ENCODE measurements around the gene LRCH4. TPM values are rescaled to one million over a fixed set of nuclear protein-coding genes. Genes with fewer than 3 reads are reported as not detected.

LRCH4 gene
- polyA plus RNA-seq, 4 donors = 25.9 to 55.9 (median 47.4) TPM

GRCh38 chr7:100607111-100607510, 21.2 kb upstream of the LRCH4 start:
- no peak for DNase-seq (ENCODE audit: low read depth in 4 of 4, low spot score in 2 of 4)

GRCh38 chr7:100606313-100606712, 20.4 kb upstream of the LRCH4 start:
- no peak for DNase-seq (ENCODE audit: low read depth in 4 of 4, low spot score in 2 of 4)

- DNase-seq (ENCODE audit: low read depth in 4 of 4, low spot score in 2 of 4) = no peak
Observed at GRCh38 chr7:100604976-100605911, 19.3 kb upstream of the LRCH4 start.

GRCh38 chr7:100604028-100604975, 18.4 kb upstream of the LRCH4 start:
- no peak for DNase-seq (ENCODE audit: low read depth in 4 of 4, low spot score in 2 of 4)

GRCh38 chr7:100603726-100604027, 17.7 kb upstream of the LRCH4 start:
- DNase-seq (ENCODE audit: low read depth in 4 of 4, low spot score in 2 of 4) = no peak

GRCh38 chr7:100602889-100603725, 17.2 kb upstream of the LRCH4 start:
- no peak for DNase-seq (ENCODE audit: low read depth in 4 of 4, low spot score in 2 of 4)

- DNase-seq (ENCODE audit: low read depth in 4 of 4, low spot score in 2 of 4) = no peak
Observed at GRCh38 chr7:100600730-100601038, 14.8 kb upstream of the LRCH4 start.

- no peak for DNase-seq (ENCODE audit: low read depth in 4 of 4, low spot score in 2 of 4)
Observed at GRCh38 chr7:100599911-100600729, 14.2 kb upstream of the LRCH4 start.

- no peak for DNase-seq (ENCODE audit: low read depth in 4 of 4, low spot score in 2 of 4)
Observed at GRCh38 chr7:100598425-100598824, 12.5 kb upstream of the LRCH4 start.

GRCh38 chr7:100595188-100595587, 9.3 kb upstream of the LRCH4 start:
- DNase-seq (ENCODE audit: low read depth in 4 of 4, low spot score in 2 of 4) = no peak

GRCh38 chr7:100591596-100591995, 5.7 kb upstream of the LRCH4 start:
- DNase-seq (ENCODE audit: low read depth in 4 of 4, low spot score in 2 of 4) = no peak

- no peak for DNase-seq (ENCODE audit: low read depth in 4 of 4, low spot score in 2 of 4)
Observed at GRCh38 chr7:100590077-100590737, 4.3 kb upstream of the LRCH4 start.

- DNase-seq (ENCODE audit: low read depth in 4 of 4, low spot score in 2 of 4) = no peak
Observed at GRCh38 chr7:100589341-100589947, 3.5 kb upstream of the LRCH4 start.

GRCh38 chr7:100588438-100588837, 2.5 kb upstream of the LRCH4 start:
- no peak for DNase-seq (ENCODE audit: low read depth in 4 of 4, low spot score in 2 of 4)

- peak; percentile 100 for DNase-seq (ENCODE audit: low read depth in 4 of 4, low spot score in 2 of 4)
Observed at GRCh38 chr7:100586266-100587025, 517 bp upstream of the LRCH4 start, which contains the start of gene FBXO24. Gene FBXO24, plus strand, starts transcription at chr7:100586328. Its CDS starts 298 bp downstream, at chr7:100586626.

- DNase-seq (ENCODE audit: low read depth in 4 of 4, low spot score in 2 of 4) = no peak
Observed at GRCh38 chr7:100584683-100585510, 1.0 kb downstream of the LRCH4 start.

GRCh38 chr7:100584054-100584682, 1.8 kb downstream of the LRCH4 start:
- no peak for DNase-seq (ENCODE audit: low read depth in 4 of 4, low spot score in 2 of 4)

Data from left renal cortex interstitium (tissue), 4 donors.